Activated CD8-positive, alpha-beta memory T cell treated with anti-CD3 and anti-CD28 coated beads, Interleukin-2, amount 50 U/mL, for 48 hours (primary cell): Measurements from ENCODE around the gene HCN2.

ENCODE experiments used
- DNase-seq: peaks from one replicate; pipeline ENCODE4 v3.0.0-alpha.2; 2020

The HCN2 gene

GRCh38 chr19:658916-659839 is 69.5 kb downstream of the HCN2 start:
- DNase-seq = no peak

- no peak for DNase-seq
These were observed 71.2 kb downstream of the HCN2 start for GRCh38 chr19:660793-661426.

GRCh38 chr19:661427-662196 is 71.9 kb downstream of the HCN2 start:
- DNase-seq = peak; percentile 76

- DNase-seq = peak; percentile 84
These were observed 72.7 kb downstream of the HCN2 start for GRCh38 chr19:662207-662961.

GRCh38 chr19:662962-663681 is 73.4 kb downstream of the HCN2 start, which contains the start of gene RNF126:
RNF126 (minus strand) TSS chr19:663214; CDS start chr19:663121, 93 bp downstream.
- DNase-seq = peak; percentile 97

- no peak for DNase-seq
These were observed 74.0 kb downstream of the HCN2 start for GRCh38 chr19:663682-664117.

- peak; percentile 90 for DNase-seq
These were observed 75.3 kb downstream of the HCN2 start for GRCh38 chr19:664913-665443.
